Endothelial cell of hepatic sinusoid (primary cell): ENCODE measurements around the gene TGM4.
"Not testable (repeated sequence)": the region's sequence is repeated elsewhere in the genome, so short reads cannot be mapped to it uniquely, and the experiment has no call there.

Source experiments
- in situ Hi-C: cut with HindIII; loops from 2 replicates; pipeline ENCODE4 v1.10.0; 2017; ENCODE audit warnings: low sequenced_read_pairs

Gene TGM4

GRCh38 chr3:44948239-44948638 is 73.8 kb downstream of the TGM4 start:
- in situ Hi-C loops = no loop called here

DNA sequence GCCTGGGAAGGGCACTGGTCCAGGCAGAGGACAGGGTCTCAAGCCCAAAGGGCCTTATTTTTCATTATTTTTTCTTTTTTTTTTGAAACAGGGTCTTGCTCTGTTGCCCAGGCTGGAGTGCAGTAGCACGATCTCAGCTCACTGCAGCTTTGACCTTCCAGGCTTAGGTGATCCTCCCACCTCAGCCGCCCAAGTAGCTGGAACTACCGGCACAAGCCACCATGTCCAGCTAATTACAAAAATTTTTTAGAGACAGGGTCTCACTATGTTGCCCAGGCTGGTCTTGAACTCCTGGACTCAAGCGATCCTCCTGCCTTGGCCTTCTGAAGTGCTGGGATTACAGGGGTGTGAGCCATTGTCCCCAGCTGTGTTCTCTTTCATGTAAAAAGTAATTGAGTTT is 75.4 kb downstream of the TGM4 start:
- in situ Hi-C loops = not testable (repeated sequence)

- in situ Hi-C loops = no loop called here
Measured at GRCh38 chr3:44950275-44950734, 75.9 kb downstream of the TGM4 start.

DNA sequence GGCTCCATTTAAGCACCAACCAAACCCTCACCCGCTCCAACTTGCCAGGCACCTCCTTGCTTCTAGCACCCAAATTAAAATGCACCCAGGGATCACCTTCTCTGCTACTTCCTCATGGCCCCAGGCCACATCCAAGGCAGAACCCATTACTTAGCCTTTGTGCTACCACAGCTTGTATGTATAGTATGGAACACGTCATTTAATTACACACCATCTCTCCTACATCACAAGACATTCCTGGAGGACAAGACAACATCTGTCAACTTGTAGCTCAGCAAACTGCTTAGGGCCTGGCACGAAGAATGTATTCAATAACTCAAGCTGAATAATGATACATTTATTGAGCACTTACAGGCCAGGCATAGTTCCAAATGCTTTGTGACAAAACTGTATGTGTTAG is 78.3 kb downstream of the TGM4 start:
- in situ Hi-C loops = no loop called here

DNA sequence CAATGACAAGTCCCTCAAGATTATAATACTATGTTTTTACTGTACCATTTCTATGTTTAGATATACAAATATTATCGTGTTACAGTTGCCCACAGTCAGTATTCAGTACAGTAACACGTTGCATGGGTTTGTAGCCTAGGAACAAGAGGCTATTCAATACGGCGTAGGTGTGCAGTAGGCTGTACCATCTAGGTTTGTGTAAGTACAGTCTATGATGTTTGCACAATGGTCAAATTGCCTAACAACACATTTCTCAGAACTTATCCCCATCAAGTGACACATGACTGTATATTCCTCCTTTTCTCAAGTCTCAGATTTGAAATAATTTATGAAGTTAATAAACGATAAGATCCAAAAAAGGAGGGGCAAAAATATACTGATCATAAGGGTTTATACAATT is 79.9 kb downstream of the TGM4 start:
- in situ Hi-C loops = no loop called here

GRCh38 chr3:44954962-44955361 is 80.6 kb downstream of the TGM4 start:
- in situ Hi-C loops = no loop called here

GRCh38 chr3:44955917-44956316 is 81.5 kb downstream of the TGM4 start:
- in situ Hi-C loops = no loop called here

DNA sequence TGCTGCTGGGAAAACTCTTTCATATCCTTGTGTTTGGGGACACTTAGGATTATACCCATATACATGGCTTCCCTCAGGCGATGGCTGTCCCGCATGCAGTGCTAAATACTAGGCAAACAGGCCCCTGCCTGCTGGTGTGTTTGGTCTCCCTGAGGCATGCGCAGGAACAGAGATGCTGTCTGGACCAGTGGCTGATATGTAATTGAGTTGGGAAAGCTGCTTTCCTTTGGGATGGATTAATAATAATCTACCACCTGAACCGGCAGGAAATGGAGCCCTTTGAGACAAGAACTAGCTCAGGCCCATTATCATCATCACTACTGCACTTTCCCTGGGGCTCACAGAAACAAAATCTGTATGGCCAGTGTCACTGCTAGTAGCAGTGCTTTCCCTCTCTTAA is 83.6 kb downstream of the TGM4 start:
- in situ Hi-C loops = no loop called here

GRCh38 chr3:44958386-44958785 is 84.0 kb downstream of the TGM4 start:
- in situ Hi-C loops = no loop called here

- in situ Hi-C loops = no loop called here
Measured at GRCh38 chr3:44960387-44961026, 86.1 kb downstream of the TGM4 start.

DNA sequence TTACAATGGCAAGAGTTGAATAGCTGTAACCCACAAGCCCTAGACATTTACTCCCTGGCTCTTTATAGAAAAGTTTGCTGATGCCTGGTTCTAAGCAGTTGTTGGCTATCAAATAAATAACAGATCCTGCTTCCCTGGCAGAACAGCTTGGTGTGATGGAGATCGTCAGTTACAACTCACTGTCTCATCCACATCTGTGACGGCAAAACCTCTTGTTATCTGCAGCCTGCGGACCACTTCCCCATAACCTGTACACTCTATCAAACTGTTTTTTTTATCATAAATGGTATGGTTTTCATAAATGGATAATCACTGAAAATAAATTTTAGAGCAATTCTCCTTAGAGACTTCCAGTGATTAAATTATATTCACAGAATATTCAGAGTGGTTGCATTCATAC is 87.5 kb downstream of the TGM4 start:
- in situ Hi-C loops = no loop called here

GRCh38 chr3:44962621-44963393 is 88.4 kb downstream of the TGM4 start:
- in situ Hi-C loops = no loop called here

DNA sequence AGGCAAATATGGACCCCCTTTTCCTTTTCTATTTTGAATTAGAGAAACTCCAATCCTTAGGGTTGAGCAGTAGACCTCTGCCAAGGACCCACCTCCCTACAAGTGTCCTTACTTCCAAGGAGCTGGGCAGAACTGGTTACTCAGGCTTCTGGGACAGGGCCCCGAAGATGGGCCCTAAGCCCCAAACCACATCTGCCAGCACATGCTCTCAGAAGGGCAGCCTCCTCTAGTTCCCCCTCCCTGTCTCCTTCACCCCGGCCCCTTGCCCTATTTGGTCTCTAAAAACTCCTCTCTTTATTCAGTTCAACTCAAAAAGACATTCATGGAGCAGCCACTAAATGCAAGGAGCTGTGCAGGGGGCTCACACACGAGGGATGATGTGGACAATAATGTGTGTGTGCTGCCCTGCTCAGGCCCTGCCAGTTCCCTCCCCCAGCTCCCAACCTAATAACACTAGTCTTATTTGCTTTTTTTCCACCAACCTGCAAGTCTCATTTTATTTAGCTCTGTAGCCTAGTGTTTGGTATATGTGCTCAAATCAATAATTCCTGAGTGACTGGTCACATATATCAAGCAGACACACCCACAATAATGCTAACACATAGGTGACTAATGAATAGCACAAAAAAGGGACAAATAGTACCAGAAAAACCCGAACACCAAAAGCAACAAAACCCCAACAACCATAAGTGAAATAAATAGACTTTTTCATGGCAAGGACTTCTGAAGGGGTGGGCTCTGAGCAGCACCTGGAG is 89.3 kb downstream of the TGM4 start:
- in situ Hi-C loops = no loop called here
